Measurements from ENCODE around the gene PCDHGA12.
"Not testable (repeated sequence)": the region's sequence is repeated elsewhere in the genome, so short reads cannot be mapped to it uniquely, and the experiment has no call there.

The PCDHGA12 gene

DNA sequence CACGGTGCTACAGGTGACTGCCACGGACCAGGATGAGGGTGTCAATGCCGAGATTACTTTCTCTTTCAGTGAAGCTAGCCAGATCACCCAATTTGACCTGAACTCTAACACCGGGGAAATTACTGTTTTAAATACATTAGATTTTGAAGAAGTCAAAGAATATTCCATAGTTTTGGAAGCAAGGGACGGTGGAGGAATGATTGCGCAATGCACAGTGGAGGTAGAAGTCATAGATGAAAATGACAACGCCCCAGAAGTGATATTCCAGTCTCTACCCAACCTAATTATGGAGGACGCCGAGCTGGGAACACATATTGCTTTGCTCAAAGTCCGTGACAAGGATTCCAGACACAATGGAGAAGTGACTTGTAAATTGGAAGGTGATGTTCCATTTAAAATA lies 41.6 kb upstream of the PCDHGA12 start:
- in situ Hi-C loops (cut with MboI; ENCODE audit: low sequenced_read_pairs, unreplicated experiment) = no loop called here
- no peak for DNase-seq (ENCODE audit: low spot score)
- TF ChIP-seq, protein P1, sequence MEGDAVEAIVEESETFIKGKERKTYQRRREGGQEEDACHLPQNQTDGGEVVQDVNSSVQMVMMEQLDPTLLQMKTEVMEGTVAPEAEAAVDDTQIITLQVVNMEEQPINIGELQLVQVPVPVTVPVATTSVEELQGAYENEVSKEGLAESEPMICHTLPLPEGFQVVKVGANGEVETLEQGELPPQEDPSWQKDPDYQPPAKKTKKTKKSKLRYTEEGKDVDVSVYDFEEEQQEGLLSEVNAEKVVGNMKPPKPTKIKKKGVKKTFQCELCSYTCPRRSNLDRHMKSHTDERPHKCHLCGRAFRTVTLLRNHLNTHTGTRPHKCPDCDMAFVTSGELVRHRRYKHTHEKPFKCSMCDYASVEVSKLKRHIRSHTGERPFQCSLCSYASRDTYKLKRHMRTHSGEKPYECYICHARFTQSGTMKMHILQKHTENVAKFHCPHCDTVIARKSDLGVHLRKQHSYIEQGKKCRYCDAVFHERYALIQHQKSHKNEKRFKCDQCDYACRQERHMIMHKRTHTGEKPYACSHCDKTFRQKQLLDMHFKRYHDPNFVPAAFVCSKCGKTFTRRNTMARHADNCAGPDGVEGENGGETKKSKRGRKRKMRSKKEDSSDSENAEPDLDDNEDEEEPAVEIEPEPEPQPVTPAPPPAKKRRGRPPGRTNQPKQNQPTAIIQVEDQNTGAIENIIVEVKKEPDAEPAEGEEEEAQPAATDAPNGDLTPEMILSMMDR (IDR thresholded peaks at IDR 0.05; ENCODE audit: borderline replicate concordance, control extremely low read depth, extremely low read depth, insufficient read depth, missing control alignments) = no peak

DNA sequence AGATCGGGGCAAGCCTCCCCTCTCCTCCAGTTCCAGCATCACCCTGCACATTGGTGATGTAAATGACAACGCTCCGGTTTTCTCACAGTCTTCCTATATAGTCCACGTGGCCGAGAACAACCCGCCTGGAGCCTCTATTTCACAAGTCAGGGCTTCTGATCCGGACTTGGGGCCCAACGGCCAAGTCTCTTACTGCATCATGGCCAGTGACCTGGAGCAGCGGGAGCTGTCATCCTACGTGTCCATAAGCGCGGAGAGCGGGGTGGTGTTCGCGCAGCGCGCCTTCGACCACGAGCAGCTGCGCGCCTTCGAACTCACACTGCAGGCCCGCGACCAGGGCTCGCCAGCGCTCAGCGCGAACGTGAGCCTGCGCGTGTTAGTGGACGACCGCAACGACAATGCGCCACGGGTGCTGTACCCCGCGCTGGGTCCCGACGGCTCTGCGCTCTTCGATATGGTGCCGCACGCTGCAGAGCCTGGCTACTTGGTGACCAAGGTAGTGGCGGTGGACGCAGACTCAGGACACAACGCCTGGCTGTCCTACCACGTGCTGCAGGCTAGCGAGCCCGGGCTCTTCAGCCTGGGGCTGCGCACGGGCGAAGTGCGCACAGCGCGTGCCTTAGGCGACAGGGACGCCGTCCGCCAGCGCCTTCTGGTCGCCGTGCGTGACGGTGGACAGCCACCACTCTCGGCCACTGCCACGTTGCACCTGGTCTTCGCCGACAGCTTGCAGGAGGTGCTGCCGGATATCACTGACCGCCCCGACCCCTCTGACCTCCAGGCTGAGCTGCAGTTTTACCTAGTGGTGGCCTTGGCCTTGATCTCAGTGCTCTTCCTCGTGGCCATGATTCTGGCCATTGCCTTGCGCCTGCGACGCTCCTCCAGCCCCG lies 40.9 kb upstream of the PCDHGA12 start:
- in situ Hi-C loops (cut with MboI; ENCODE audit: low sequenced_read_pairs, unreplicated experiment) = no loop called here
- TF ChIP-seq, protein P1 (IDR thresholded peaks at IDR 0.05; ENCODE audit: borderline replicate concordance, control extremely low read depth, extremely low read depth, insufficient read depth, missing control alignments) = no peak
- DNase-seq (ENCODE audit: low spot score) = no peak

DNA sequence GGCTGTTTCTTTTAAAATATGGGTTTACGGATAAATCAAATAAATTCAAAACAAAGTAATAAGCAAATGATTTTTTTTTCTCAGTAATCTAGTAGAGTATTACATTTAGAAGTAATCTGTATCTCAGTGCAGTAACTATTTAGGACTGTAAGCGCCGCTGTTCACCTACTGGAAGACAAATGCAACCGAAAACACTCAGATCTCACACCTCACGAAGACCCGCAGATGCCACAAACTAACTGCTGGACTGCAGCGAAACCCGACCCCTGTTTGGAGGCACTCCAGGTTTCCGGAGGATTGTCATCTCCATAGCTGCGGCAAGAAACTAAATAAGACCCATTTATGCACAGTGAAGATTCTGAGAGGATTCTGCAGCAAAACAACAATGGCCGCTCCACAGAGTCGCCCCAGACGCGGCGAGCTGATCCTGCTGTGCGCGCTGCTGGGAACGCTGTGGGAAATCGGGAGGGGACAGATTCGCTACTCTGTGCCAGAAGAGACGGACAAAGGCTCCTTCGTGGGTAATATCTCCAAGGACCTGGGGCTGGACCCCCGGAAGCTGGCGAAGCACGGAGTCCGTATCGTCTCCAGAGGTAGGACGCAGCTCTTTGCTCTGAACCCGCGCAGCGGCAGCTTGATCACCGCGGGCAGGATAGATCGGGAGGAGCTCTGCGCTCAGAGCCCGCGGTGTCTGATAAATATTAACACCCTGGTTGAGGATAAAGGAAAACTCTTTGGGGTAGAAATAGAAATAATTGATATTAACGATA lies 37.7 kb upstream of the PCDHGA12 start, which contains the start of gene PCDHGA8:
TSS of gene PCDHGA8 (plus strand) at position 205 of the 770 bp plus-strand sequence. CDS start at position 386, 181 bp downstream.
- DNase-seq (ENCODE audit: low spot score) = no peak
- in situ Hi-C loops (cut with MboI; ENCODE audit: low sequenced_read_pairs, unreplicated experiment) = no loop called here
- TF ChIP-seq, protein P1 (IDR thresholded peaks at IDR 0.05; ENCODE audit: borderline replicate concordance, control extremely low read depth, extremely low read depth, insufficient read depth, missing control alignments) = no peak

DNA sequence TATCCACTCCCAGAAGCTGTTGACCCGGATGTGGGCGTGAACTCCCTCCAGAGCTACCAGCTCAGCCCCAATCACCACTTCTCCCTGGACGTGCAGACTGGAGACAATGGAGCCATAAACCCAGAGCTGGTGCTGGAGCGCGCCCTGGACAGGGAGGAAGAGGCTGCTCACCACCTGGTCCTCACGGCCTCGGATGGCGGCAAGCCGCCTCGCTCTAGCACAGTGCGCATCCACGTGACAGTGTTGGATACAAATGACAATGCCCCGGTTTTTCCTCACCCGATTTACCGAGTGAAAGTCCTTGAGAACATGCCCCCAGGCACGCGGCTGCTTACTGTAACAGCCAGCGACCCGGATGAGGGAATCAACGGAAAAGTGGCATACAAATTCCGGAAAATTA lies 37.0 kb upstream of the PCDHGA12 start:
- in situ Hi-C loops (cut with MboI; ENCODE audit: low sequenced_read_pairs, unreplicated experiment) = no loop called here
- TF ChIP-seq, protein P1 (IDR thresholded peaks at IDR 0.05; ENCODE audit: borderline replicate concordance, control extremely low read depth, extremely low read depth, insufficient read depth, missing control alignments) = no peak

DNA sequence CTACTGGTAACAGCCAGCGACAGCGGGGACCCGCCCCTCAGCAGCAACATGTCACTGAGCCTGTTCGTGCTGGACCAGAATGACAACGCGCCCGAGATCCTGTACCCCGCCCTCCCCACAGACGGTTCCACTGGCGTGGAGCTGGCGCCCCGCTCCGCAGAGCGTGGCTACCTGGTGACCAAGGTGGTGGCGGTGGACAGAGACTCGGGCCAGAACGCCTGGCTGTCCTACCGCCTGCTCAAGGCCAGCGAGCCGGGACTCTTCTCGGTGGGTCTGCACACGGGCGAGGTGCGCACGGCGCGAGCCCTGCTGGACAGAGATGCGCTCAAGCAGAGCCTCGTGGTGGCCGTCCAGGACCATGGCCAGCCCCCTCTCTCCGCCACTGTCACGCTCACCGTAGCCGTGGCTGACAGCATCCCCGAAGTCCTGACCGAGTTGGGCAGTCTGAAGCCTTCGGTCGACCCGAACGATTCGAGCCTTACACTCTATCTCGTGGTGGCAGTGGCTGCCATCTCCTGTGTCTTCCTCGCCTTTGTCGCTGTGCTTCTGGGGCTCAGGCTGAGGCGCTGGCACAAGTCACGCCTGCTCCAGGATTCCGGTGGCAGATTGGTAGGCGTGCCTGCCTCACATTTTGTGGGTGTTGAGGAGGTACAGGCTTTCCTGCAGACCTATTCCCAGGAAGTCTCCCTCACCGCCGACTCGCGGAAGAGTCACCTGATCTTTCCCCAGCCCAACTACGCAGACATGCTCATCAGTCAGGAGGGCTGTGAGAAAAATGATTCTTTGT lies 35.7 kb upstream of the PCDHGA12 start:
- DNase-seq (ENCODE audit: low spot score); in situ Hi-C loops (cut with MboI; ENCODE audit: low sequenced_read_pairs, unreplicated experiment): not testable (repeated sequence)

More for the DNA sequence above, 37.0 kb upstream of the PCDHGA12 start:
- DNase-seq (ENCODE audit: low spot score) = no peak

DNA sequence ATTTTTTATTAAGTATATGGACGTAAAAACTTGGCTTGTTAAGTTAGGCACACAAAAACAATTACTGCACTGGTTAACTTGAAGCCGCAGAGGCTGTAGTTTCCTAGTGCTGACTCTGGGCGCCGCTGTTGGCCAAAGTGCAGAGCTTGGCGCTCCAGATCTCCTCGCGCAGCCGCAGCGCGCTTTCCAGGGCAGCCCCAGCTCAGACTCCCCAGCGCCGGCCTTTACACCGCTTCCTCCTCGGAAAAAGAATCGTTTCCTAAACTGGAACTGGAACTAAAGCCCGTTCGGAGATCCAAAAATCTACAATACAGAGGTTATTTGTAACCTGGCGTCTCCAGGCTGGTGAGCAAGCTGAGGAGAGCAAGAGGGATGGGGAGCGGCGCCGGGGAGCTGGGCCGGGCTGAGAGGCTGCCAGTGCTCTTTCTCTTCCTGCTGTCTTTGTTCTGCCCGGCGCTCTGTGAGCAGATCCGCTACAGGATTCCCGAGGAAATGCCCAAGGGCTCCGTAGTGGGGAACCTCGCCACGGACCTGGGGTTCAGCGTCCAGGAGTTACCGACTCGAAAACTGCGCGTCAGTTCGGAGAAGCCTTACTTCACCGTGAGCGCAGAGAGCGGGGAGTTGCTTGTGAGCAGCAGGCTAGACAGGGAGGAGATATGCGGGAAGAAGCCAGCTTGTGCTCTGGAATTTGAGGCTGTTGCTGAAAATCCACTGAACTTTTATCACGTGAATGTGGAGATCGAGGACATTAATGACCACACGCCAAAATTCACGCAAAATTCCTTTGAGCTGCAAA lies 32.4 kb upstream of the PCDHGA12 start, which contains the start of gene PCDHGB5:
TSS of gene PCDHGB5 (plus strand) at position 192 of the 796 bp plus-strand sequence. CDS start at position 373, 181 bp downstream.
- in situ Hi-C loops (cut with MboI; ENCODE audit: low sequenced_read_pairs, unreplicated experiment) = not testable (repeated sequence)
- TF ChIP-seq, protein P1 (IDR thresholded peaks at IDR 0.05; ENCODE audit: borderline replicate concordance, control extremely low read depth, extremely low read depth, insufficient read depth, missing control alignments) = peak; percentile 73
- peak; percentile 59 for DNase-seq (ENCODE audit: low spot score)
